ENCODE results near the gene ADAMTS4. TPM values are rescaled to one million over a fixed set of nuclear protein-coding genes. Genes with fewer than 3 reads are reported as not detected.
A peak's percentile ranks its signal among the peaks of the same experiment; 100 is the strongest.

ADAMTS4 gene
- total and polyA plus RNA-seq, 9 of the 15 experiments (the other 6 are each of a cell fraction or from before 2014, with no cell fraction given), result 0.07 to 3.7 (median 0.41) TPM

GRCh38 chr1:161165742-161166668 lies 32.8 kb downstream of the ADAMTS4 start, which contains the start of gene PPOX (continued):
- TF ChIP-seq, protein P1, sequence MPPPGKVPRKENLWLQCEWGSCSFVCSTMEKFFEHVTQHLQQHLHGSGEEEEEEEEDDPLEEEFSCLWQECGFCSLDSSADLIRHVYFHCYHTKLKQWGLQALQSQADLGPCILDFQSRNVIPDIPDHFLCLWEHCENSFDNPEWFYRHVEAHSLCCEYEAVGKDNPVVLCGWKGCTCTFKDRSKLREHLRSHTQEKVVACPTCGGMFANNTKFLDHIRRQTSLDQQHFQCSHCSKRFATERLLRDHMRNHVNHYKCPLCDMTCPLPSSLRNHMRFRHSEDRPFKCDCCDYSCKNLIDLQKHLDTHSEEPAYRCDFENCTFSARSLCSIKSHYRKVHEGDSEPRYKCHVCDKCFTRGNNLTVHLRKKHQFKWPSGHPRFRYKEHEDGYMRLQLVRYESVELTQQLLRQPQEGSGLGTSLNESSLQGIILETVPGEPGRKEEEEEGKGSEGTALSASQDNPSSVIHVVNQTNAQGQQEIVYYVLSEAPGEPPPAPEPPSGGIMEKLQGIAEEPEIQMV (tag; conservative IDR thresholded peaks at IDR 0.05; ENCODE audit: low read depth), result no peak
- TF ChIP-seq ATF7 (IDR thresholded peaks at IDR 0.05) (peak; percentile 87), NFXL1 (CRISPR knock-in tag; IDR thresholded peaks at IDR 0.05) (no peak), SPI1 (IDR thresholded peaks at IDR 0.05; ENCODE audit: borderline replicate concordance, low read depth, low read length) (0 out of 2 replicates have a peak, but pooled peaks have one; percentile 0), NR0B1 (IDR thresholded peaks at IDR 0.05; ENCODE audit: partially characterized antibody) (no peak), ARNT (IDR thresholded peaks at IDR 0.05) (peak; percentile 22 to 79; a peak in 1 of 4 replicates), ZEB2 (IDR thresholded peaks at IDR 0.05) (peak; percentile 87), ZNF217 (CRISPR knock-in tag; IDR thresholded peaks at IDR 0.05) (no peak), POLR2AphosphoS5 (IDR thresholded peaks at IDR 0.05; ENCODE audit: control insufficient read depth, insufficient read depth, low read depth, low read length) (peak; percentile 93), ZNF431 (CRISPR knock-in tag; IDR thresholded peaks at IDR 0.05) (no peak), ADNP (tag; IDR thresholded peaks at IDR 0.05) (no peak), RNF2 (IDR thresholded peaks at IDR 0.05) (peak; percentile 96), E2F1 (CRISPR knock-in tag; IDR thresholded peaks at IDR 0.05) (peak; percentile 75), RAD51 (IDR thresholded peaks at IDR 0.05; ENCODE audit: borderline replicate concordance, low read depth) (peak; percentile 62; the same call in 1 of the 2 replicates), ZNF146 (CRISPR knock-in tag; IDR thresholded peaks at IDR 0.05; ENCODE audit: unreplicated experiment) (no peak), PTRF (tag; IDR thresholded peaks at IDR 0.05) (no peak), PCBP2 (IDR thresholded peaks at IDR 0.05; ENCODE audit: low read depth, low read length, poor library complexity, severe bottlenecking) (no peak)
- TF ChIP-seq, protein P2, sequence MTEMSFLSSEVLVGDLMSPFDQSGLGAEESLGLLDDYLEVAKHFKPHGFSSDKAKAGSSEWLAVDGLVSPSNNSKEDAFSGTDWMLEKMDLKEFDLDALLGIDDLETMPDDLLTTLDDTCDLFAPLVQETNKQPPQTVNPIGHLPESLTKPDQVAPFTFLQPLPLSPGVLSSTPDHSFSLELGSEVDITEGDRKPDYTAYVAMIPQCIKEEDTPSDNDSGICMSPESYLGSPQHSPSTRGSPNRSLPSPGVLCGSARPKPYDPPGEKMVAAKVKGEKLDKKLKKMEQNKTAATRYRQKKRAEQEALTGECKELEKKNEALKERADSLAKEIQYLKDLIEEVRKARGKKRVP (CRISPR knock-in tag; IDR thresholded peaks at IDR 0.05), result 0 out of 2 replicates have a peak, but pooled peaks have one; percentile 5
- TF ChIP-seq, protein P3, sequence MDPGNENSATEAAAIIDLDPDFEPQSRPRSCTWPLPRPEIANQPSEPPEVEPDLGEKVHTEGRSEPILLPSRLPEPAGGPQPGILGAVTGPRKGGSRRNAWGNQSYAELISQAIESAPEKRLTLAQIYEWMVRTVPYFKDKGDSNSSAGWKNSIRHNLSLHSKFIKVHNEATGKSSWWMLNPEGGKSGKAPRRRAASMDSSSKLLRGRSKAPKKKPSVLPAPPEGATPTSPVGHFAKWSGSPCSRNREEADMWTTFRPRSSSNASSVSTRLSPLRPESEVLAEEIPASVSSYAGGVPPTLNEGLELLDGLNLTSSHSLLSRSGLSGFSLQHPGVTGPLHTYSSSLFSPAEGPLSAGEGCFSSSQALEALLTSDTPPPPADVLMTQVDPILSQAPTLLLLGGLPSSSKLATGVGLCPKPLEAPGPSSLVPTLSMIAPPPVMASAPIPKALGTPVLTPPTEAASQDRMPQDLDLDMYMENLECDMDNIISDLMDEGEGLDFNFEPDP (CRISPR knock-in tag; IDR thresholded peaks at IDR 0.05), result no peak
